ENCODE measurements around the gene MUC4.

MUC4 gene

DNA sequence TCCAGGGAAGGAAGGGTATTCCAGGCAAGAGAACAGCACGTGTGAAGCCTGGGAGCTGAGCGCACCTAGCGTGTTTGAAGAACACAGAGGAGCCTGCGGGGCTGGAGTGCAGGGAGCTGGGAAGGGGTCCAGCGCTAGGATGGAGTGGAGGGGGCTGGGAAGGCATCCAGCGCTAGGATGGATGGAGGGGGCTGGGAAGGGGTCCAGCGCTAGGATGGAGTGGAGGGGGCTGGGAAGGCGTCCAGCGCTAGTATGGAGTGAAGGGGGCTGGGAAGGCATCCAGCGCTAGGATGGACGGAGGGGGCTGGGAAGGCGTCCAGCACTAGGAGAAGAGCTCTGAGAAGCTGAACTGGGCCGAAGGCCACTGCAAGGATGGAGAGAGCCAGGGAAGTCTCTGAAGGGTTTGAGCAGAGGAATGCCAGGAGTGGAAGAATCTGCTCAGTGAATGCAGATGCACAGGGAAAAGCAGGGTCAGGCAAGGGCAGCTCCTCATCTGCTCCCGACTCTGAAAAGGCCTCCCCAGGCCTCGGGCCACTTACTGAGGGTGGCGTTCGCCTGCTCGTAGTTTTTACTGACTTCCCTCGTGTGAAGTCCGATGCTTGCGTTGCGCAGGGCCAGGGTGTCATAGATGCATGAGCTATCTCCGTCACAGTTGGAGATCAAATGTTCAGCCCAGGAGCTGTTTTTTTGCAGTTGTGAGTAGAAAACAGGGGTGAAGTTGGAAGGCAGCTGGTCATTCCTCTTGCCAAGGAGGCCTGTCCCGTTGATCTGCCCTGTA, 51.2 kb downstream of the MUC4 start:
- Histone ChIP-seq H3K27ac (ENCODE audit: low read depth, low read length) (no peak overlapping the region), H3K36me3 (ENCODE audit: control insufficient read depth, low read length) (no peaks in the 10 kb centered on the region), H3K4me1 (ENCODE audit: control insufficient read depth, low read length) (no peaks in the 10 kb centered on the region), H3K4me3 (ENCODE audit: low read length) (no peak overlapping the region), H4K20me1 (ENCODE audit: control insufficient read depth, insufficient read depth, low read depth, low read length) (no peaks in the 10 kb centered on the region), H3K9me2 (replicated peaks; ENCODE audit: control insufficient read depth, low read length) (no peaks in the 10 kb centered on the region), H3K79me2 (ENCODE audit: control insufficient read depth, low read length) (no peaks in the 10 kb centered on the region), H3K4me2 (ENCODE audit: low read length) (no peak overlapping the region), H3K27me3 (ENCODE audit: control insufficient read depth, low read length) (no peaks in the 10 kb centered on the region), H3F3A (ENCODE audit: control insufficient read depth, insufficient read depth) (no peaks in the 10 kb centered on the region), H3K9me3 (ENCODE audit: control insufficient read depth, insufficient read depth, low read length) (no peaks in the 10 kb centered on the region; the same call in 1 of the 2 replicates)
- TF ChIP-seq, protein P1, sequence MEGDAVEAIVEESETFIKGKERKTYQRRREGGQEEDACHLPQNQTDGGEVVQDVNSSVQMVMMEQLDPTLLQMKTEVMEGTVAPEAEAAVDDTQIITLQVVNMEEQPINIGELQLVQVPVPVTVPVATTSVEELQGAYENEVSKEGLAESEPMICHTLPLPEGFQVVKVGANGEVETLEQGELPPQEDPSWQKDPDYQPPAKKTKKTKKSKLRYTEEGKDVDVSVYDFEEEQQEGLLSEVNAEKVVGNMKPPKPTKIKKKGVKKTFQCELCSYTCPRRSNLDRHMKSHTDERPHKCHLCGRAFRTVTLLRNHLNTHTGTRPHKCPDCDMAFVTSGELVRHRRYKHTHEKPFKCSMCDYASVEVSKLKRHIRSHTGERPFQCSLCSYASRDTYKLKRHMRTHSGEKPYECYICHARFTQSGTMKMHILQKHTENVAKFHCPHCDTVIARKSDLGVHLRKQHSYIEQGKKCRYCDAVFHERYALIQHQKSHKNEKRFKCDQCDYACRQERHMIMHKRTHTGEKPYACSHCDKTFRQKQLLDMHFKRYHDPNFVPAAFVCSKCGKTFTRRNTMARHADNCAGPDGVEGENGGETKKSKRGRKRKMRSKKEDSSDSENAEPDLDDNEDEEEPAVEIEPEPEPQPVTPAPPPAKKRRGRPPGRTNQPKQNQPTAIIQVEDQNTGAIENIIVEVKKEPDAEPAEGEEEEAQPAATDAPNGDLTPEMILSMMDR (IDR thresholded peaks at IDR 0.05; ENCODE audit: low read depth, low read length, poor library complexity, severe bottlenecking), result no peak
- TF ChIP-seq EZH2phosphoT487 (IDR thresholded peaks at IDR 0.05; ENCODE audit: borderline replicate concordance, low read length), result no peak

DNA sequence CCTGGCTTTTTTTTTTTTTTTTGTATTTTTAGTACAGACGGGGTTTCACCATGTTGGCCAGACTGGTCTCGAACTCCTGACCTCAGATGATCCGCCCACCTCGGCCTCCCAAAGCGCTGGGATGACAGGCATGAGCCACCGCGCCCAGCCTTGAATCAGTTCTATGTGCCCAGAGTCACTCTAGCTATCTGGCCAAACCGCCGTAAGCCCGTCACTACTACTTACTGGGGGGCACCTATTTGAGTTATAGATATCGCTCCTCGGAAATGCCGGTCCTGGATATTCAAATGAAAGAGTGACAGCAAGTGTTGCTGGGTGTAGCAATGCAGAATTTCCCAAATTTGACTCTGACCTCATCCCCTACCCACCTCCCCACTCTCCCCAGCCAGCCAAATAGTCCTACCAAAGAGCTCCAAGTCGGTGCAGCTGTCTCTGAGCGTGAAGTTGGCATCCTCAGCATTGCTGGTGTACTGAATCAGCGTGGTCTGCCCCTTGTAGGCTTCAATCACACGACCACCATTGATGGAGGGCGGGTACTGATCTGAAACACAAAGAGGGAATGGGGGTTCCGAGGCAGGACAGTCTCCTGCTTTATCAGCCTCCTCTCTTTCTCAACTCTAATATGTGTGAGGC, 52.9 kb downstream of the MUC4 start:
- Histone ChIP-seq H3K4me2 (ENCODE audit: low read length) (no peak overlapping the region), H3K9me3 (ENCODE audit: control insufficient read depth, insufficient read depth, low read length) (no peaks in the 10 kb centered on the region; the same call in 1 of the 2 replicates), H3K79me2 (ENCODE audit: control insufficient read depth, low read length) (no peaks in the 10 kb centered on the region), H3K27ac (ENCODE audit: low read depth, low read length) (no peak overlapping the region), H3F3A (ENCODE audit: control insufficient read depth, insufficient read depth) (no peaks in the 10 kb centered on the region), H3K4me3 (ENCODE audit: low read length) (no peak overlapping the region), H3K9me2 (replicated peaks; ENCODE audit: control insufficient read depth, low read length) (no peaks in the 10 kb centered on the region), H3K27me3 (ENCODE audit: control insufficient read depth, low read length) (no peaks in the 10 kb centered on the region), H3K36me3 (ENCODE audit: control insufficient read depth, low read length) (no peaks in the 10 kb centered on the region), H3K4me1 (ENCODE audit: control insufficient read depth, low read length) (no peaks in the 10 kb centered on the region), H4K20me1 (ENCODE audit: control insufficient read depth, insufficient read depth, low read depth, low read length) (no peaks in the 10 kb centered on the region)
- TF ChIP-seq EZH2phosphoT487 (IDR thresholded peaks at IDR 0.05; ENCODE audit: borderline replicate concordance, low read length), result no peak
- TF ChIP-seq, protein P1 (IDR thresholded peaks at IDR 0.05; ENCODE audit: low read depth, low read length, poor library complexity, severe bottlenecking), result no peak

DNA sequence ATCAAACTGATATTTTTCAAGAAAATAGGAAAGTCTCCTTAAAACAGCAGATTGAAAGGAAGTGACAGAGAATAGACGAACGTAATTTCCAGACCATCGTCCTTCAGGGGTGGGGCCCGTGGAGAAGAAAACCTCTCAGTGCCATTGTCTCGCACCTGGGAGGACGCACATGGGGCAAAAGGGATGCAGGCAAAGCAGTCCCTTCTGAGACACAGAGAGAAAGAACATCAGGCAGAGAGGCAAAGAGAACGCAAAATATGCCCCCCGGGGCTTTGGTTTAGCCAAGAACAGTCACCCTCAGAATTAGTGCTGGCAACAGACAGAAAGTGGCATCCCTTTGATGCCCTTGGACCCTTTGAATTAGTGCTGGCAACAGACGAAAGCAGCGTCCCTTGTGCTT, 53.9 kb downstream of the MUC4 start:
- Histone ChIP-seq H4K20me1 (ENCODE audit: control insufficient read depth, insufficient read depth, low read depth, low read length) (no peaks in the 10 kb centered on the region), H3K36me3 (ENCODE audit: control insufficient read depth, low read length) (no peaks in the 10 kb centered on the region), H3K4me1 (ENCODE audit: control insufficient read depth, low read length) (no peaks in the 10 kb centered on the region), H3K4me3 (ENCODE audit: low read length) (no peak overlapping the region), H3K9me2 (replicated peaks; ENCODE audit: control insufficient read depth, low read length) (no peaks in the 10 kb centered on the region), H3F3A (ENCODE audit: control insufficient read depth, insufficient read depth) (no peaks in the 10 kb centered on the region), H3K4me2 (ENCODE audit: low read length) (no peak overlapping the region), H3K9me3 (ENCODE audit: control insufficient read depth, insufficient read depth, low read length) (no peaks in the 10 kb centered on the region; the same call in 1 of the 2 replicates), H3K27ac (ENCODE audit: low read depth, low read length) (no peak overlapping the region), H3K79me2 (ENCODE audit: control insufficient read depth, low read length) (no peaks in the 10 kb centered on the region), H3K27me3 (ENCODE audit: control insufficient read depth, low read length) (no peaks in the 10 kb centered on the region)
- TF ChIP-seq, protein P1 (IDR thresholded peaks at IDR 0.05; ENCODE audit: low read depth, low read length, poor library complexity, severe bottlenecking), result no peak
- no peak for TF ChIP-seq EZH2phosphoT487 (IDR thresholded peaks at IDR 0.05; ENCODE audit: borderline replicate concordance, low read length)
